NCI-H524 (cell line): ENCODE results near the gene ZFP36L1.

Source experiments
- DNase-seq, 2 experiments: peaks; one replicate each; lab custom pipeline; 2025; lab: John Stamatoyannopoulos, UW

The ZFP36L1 gene

DNA sequence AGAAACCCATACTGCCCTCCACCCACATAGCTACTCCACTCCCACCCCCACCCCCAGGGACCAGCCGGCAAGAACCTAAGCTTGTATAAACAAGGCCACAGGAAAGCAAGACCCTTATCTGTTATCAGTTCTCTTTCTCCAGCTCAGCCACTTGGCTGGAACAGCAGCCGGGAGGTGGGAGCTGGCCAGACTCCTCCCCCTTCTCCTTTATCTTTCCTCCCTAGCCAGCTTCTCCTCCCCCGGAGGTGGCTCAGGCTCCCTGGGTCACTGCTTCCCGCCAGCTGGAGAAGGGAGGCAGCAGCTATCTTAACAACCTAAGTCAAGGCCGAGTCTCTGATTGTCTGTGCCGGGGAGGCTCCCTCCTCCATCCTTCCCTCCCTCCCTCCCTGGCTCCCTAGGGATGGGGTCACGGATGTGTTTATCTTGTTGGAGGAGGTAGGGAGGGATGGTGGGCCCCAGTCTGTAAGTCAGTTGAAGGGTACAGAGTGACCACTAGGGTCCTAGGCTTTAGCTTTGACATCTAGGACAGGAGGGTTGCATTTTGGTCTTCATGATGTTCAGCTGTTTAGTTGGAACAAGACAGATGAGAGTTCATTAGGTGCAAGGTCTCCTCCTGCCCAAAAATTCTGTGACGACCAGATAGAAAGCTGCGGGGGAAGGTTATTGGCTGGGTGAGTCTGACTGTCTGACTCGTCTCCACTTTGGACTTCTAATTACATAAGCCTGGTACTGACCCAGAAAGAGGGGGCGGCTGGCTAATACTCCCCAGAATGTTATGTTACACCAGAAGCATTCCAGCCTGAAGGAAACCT is 29.7 kb downstream of the ZFP36L1 start:
- DNase-seq = no peak

DNA sequence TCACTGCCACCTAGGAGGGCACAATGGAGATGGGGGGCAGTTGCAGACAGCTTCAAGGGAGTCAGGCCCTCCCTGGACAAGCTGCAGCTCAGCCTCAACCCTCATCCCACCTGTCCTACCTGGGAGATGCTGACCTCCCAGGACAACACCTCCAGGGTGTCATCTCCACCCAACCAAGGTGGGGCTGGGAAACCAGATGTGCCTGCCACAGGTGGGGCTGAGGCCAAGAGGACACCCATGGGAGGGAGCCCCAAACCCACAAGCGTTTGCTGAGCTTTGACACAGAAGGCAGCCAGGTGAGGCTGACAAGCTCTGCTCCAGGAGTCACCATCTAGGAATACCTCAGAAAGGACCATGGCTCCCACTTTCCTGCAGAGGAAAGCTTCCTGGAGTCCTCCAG is 31.5 kb downstream of the ZFP36L1 start:
- no peak for DNase-seq

DNA sequence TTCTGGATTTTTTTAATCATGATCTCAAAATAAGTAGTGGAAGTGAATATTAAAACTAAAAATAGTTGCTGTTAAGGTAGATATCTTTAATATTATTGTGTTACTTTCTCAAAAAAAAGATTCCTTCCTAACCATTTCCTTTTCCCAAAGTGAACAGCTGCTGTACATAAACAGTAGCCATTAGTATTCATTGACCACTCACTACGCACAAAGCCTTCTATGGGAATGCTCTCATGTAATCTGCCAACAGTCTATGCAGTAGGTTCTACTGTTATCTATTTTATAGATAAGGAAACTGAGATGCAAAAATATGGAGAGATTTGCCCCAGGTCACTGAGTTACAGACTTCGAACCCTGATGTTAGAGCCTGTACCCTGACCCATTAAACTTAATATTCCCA is 32.1 kb downstream of the ZFP36L1 start:
- no peak for DNase-seq

DNA sequence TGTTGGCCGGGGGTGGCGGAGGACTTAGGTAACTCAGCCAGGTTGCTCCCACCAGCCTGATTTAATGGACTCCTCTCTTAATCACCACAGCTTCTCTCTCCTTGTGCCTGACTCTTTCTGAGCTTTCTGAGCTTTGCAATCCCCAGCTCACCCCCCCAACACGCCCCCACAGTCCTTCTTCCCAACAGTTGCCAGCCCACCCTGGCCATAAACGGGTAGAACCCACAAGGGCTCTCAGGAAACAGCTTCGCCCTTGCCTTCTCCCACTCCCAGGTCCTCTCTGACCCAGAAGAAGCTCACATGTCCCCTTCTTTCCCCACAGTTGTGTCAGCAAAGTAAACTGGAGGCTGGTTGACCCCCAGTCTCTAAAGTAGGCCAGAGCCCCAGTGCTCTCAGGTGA is 32.9 kb downstream of the ZFP36L1 start:
- DNase-seq = no peak

DNA sequence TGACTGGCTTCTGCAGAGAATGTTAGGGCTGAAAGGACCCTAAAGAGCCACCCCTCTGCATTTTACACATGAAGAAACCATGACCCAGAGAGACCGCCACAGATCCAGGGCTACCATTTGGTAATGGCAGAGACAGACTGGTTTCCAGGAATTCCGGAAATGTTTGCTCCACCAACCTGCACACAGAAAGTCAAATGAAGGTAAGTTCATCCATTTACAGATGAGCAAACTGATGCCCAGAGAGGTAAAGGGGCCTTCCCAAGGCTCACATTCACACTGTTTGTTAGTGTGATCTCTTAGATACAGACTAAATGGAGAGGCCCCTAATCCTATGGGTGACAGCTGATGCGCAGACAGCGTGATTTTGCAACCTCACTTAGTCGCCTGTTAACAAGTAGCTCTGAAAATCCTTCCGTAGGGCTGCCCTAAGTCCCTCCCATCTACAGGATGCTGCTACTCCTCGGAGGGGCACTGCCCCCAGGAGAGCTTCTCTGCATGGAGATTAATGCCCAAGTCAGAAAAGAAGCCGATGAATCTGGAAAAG is 33.8 kb downstream of the ZFP36L1 start:
- peak in 1 of 2 experiments; percentile 32 for DNase-seq

DNA sequence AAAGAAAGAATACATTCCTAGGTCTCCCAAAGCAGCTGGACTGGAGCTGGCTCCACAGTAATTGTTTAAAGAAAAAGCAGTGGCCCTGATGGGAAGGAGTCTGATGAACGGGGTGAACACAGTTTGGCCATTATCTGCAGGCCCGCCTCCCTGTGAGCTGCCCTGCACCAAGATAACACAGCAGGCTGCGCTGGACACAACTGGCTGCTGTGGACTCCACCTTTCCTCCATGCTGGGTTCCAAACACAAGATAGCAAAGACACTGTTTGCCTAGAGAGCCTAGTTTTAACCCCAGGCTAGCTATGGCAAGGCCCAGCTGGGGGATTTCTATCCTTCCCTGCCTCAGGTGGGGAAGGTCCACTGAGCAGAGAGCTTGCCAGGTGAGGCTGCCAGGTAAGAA is 34.6 kb downstream of the ZFP36L1 start:
- DNase-seq = no peak

DNA sequence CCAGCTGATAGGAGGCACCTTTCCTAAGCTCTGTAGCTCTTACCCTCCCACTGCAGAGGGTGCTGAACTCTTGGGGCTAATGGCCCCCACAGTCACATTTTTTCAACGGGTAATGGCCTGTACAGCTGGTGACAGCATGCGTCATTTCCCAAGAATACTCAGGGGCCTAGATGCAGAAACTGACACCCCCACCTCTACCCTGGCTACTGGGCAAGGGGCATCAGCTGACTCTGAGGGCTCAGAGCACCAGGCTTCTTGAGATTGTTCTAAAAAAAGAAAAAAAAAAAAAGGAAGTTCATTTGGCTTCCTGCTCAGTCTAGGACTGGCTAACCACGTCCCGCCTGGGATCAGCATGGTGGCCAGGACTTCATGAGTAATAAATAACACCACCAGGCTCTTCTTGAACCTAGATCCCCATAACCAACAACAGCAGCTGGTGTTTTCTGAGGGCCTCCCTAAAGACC is 35.2 kb downstream of the ZFP36L1 start:
- DNase-seq = no peak

DNA sequence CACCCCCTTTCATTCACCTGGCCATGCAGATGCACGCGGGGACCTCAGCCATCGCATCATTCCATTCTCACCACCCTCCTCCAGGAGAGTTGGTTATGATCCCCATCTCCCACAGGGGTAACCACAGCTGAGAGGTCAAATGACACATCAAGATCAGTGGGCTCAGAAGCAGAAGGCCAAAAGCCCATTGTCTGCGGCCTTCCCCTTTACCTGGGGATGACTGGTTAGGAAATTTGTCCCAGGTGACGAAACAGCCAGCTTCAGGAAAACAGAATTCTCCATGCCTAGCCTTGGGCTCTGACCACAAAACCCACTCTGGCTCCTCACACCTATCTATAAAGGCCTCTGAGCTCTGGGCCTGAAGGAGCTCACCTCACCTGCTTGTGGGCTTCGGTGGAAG is 36.1 kb downstream of the ZFP36L1 start:
- DNase-seq = no peak

DNA sequence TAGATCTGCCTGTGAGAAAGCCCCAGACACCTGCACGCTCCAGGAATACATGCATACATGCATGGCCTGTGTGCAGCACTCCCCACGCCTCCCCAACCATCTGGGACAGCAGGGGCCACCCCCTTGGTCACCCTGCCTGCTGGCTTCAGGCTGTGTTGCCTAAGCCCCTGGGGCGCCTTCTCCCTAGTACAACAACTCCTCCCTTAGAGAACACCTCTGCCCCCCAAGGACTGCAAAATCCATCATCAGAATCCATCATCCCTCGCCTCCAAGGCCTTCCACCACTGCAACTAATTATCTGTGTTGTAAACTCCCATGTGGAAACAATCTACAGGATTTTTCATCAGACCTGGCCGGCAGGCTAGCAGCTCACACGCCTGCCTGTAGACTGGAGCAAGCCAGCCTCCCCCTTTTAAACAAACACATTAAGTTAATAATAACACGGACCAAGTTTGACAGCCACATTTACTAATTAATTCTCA is 36.8 kb downstream of the ZFP36L1 start:
- no peak for DNase-seq

DNA sequence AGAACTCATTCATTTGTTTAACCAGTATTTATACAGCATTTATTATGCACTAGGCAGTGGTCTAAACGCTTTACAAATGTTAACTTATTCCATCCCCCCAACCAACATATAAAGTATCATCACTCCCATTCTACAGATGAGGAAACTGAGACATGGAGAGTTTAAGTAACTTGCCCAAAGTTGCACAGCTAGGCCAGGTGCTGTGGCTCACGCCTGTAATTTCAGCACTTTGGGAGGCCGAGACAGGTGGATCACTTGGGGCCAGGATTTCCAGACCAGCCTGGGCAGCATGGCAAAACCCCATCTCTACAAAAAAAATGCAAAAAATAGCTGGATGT is 37.9 kb downstream of the ZFP36L1 start:
- no peak for DNase-seq

DNA sequence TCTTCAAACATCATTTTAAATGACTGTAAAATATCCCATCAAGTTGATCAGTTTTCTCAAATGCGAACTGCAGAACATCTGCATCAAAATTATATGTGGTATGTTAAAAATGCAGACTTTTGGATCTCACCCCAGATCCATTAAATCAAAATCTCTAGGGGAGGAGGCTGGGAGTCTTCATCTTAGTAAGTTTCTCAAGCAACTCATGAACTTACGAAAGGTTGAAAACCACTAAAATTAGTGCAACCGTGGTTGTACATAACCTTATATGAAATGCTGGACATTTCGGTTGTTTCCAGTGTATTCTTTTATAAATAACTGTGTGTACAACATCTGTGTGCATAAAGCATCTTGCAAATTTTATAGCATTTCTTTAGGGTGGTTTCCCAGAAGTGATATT is 39.2 kb downstream of the ZFP36L1 start:
- DNase-seq = no peak

DNA sequence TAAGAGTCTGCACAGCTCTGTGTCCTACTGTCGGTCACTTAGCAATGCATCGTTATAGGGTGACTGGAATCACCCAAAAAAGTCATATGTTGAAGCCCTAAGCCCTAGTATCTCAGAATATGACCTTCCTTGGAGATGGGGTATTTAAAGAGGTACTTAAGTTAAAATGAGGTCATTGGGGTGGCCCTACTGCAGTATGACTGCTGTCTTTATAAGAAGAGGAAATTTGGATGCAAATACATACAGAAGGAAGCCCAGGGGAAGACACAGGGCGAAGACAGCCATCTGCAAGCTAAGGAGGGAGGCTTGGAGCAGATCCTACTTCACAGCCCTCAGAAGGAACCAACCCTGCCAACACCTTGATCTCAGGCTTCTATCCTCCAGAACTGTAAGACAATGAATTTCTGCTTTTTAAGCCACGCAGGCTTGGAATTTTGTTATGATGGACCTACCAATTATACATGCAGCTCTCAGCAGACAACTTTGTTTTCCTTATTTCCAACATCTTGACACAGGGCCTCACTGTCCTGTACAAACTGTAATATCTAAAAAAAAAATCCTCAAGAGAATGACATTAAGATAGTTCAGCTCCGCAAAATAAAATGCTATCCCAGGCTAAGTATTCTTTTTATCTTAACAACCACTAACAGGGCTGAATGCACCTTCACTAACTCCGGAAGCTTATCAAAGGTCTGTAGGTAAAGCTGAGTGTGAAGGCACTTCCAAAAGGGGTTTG is 40.4 kb downstream of the ZFP36L1 start:
- no peak for DNase-seq

DNA sequence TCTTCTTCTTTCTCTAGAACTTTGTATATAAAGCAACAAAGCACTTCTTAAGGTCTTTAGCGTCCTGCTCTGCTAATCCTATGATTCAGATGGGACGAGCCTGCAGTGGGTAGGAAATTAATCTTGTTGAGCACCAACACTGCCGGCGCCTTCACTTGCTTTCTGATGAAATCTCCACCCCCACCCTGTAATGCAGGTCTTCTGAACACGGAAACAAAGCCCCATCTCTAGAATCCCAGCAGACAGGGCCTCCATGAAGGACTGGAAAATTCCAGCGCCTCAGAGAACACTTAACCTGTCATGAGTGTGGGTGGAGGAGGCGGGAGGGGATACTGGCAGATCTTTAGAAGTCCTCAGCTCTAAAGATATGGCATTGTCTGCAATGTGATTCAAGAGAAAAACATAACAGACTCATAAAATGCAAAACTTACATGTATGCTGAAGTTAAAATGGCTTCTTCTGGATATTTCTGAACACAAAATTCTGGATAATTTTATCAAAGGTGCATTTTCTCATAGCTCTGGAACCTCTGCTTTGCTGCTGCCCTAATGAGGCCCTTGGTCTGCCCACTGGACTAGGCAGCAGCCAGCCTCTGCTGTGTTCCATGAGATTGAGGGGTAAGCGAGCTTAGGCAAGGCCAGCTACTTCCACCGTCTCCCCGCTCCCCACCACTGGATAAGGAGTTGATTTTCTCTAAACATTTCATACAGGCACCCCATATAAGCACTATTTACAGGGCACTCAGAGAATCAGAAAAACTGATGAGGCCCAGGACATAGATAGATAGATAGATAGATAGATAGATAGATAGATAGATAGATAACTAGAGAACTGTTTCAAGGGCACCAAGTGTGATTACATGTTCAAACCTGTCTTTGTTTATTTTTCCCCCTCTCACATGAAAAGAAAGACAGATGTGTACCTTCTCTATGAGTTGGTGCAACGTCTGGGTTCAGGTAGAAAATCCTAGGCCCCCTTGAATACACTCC is 43.1 kb downstream of the ZFP36L1 start:
- no peak for DNase-seq

DNA sequence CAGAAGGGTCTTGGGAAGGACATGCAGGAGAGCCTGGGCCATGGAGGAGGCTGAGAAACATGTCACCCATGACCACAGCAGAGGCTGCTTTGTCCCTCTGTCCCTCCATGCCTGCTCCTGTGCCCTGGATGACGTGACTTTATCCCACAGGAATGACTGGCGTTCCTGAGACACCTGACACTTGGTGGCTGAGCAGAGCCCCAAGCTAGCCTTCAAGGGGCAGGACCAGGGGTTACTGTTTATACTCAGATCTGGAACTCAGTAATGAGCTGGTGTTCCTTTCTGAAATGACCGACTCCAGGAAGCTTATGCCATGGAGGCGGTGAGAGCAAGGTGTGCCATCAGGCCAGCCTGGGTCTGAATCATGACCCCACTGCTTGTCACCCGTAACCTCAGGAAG is 44.2 kb downstream of the ZFP36L1 start:
- DNase-seq = no peak

DNA sequence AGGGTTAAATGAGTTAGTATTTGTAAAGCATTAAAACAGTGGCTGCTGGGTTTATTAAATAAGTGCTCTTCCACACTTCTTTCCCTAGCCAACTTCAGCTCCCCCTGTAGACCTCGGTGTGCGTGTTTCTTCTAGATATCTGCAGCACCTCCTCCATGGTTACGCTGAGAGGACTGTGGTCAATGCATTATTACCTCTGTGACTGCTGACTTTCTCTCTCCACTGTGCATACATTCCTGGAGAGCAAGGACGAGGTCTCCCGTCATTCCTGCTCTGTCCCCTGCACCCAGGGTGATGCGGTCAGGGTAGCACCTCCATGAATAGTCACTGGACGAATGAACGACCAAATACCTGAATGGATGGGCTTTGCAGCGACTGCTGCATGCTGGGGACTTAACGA is 44.6 kb downstream of the ZFP36L1 start:
- DNase-seq = no peak

DNA sequence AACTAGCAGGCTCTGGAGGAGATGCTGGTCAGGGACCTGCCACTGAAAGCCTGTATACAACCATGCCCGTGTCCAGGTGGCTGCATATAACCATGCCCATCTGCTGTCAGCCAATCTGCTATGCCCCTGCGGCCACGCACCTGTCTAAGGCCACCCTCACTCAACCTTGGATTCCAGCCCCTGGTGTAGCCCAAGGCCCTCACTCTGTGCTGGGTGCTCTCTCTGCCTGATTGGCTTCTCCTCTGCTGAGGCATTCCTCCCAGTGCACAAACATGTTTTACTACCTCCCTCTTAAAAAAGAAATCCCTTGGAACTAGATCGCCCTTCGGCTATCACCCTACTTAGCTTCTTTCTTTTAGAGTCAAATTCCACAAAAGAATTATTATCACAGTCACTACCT is 45.5 kb downstream of the ZFP36L1 start:
- no peak for DNase-seq

DNA sequence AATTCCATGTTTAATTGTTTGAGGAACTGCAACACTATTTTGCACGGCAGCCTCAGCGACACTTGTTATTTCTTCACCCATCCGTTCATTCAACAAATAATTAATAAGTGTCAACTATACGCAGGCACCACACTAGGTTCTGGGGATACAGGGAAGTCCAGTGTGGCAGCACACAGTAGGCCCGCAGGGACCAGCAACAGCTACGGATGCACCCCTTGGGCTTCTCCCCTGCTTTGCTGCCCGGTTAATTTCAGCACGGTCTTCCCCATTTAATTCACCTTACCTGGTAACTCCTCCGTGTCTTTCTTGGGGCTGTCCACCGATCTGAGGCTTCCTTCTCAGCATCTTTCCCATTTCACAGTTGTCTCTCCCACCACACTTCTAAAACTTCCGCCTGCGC is 48.3 kb downstream of the ZFP36L1 start:
- no peak for DNase-seq

DNA sequence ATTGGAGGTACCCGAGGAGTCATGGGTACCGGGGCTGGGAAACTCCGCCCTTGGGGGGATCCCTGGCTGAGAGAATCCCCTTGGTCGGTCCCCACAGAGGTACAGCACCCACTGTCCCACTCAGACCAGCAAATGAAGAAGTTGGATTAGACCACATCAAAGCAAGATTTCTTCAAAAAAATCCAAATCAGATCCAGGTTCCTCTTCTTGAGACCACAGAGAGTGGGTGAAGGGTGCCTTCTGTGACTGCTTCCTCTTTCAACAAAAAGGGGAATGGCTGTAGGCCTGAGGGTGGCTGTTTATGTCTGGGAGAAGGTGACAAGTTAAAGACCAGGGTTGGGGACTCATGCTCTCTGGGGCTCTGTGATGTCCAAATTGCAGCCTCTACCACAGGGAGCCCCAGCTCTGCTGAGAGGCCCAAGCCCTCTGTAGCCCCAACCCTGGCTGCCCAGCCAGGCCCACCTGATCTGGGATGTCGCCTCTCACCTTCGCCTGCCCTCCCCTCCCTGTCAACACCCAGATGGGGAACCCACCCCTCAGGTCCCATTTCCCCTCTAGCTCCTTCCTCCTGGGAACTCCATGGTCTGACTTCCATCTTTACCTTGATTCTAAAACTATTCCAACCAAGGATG is 50.9 kb downstream of the ZFP36L1 start:
- no peak for DNase-seq

DNA sequence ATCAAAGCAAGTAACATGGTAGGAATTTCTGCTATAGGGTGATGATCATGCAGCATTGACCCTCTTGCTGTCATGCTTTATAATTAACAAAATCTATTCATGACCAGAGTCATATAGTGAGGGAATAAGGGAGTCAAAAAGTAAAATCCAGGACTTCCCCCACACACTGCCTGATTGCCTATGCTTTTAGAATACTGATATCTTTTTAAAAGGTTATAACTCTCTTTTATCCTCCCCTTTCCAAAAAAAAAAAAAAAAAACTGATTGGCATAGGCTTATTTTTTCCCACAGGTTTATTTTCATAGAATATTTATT is 51.4 kb downstream of the ZFP36L1 start:
- DNase-seq = no peak

DNA sequence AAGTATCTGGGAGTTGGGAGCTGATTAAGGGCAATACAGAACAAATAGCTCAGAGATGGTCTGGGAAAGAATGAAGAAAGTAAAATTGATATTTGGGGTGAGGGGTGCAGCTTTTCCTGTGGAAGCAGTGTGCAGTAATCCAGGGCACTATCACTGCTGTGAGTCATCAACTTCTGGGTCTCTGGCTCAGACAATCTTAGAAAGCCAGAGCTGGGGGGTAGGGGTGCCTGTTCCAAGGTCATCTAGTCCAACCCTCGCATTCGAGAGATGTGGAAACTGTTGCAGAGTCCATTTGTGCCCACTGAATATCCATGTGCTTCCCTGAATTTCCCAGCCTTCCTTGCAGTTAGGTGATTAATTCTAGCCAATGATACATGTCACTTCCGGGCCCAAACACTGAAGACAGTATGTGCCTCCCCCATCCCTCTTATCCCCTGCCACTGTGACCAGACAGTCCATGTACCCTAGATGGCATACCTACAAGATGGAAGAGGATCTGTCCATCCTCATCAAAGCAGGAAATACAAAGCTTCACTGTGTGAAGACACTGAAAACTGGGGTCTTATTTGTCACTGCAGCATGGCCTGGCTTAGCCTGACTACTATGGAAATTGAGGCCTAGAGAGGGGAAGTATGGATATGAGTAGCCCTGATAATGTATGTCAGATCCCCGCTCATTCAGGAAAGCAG is 51.9 kb downstream of the ZFP36L1 start:
- DNase-seq = no peak

DNA sequence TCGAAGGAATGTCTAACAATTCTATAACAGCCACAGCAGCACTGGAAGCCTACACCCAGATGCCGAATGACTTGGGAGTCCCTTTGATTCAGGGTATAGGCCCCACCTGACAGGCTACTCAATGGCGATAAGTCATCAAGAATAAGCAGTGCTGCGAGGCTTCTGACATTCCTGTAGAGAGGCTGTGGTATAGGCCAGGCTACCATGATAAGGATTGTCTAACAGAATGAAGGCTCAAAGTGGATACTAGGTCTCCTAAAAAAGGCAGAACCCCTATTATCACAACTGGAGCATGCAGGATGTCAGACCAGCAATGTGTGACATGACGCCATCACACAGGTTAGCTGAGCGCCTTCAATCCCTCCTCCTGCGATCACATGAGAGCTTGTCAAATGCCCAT is 53.2 kb downstream of the ZFP36L1 start:
- no peak for DNase-seq
